ENCODE measurements around the gene ADD2.
"Not testable (repeated sequence)": the region's sequence is repeated elsewhere in the genome, so short reads cannot be mapped to it uniquely, and the experiment has no call there.

The ADD2 gene

GRCh38 chr2:70751881-70752280 lies 16.1 kb downstream of the ADD2 start:
- DNase-seq (ENCODE audit: low spot score): no peak

DNA sequence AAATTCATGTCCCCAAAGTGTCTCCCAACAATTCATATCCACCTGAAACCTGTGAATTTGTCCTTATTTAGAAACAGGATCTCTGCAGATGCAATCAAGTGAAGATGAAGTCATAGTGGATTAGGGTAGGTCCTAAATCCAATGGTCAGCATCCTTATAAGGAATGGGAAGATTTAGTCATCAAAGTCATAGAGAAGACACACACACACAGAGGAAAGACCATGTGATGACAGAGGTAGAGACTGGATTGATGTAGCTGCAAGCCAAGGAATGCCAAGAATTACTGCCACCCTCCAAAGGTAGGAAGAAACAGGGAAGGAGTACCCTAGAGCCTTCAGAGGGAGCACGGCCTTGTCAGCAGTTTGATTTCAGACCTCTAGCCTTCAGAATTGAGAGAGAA lies 17.7 kb downstream of the ADD2 start:
- DNase-seq (ENCODE audit: low spot score): no peak

DNA sequence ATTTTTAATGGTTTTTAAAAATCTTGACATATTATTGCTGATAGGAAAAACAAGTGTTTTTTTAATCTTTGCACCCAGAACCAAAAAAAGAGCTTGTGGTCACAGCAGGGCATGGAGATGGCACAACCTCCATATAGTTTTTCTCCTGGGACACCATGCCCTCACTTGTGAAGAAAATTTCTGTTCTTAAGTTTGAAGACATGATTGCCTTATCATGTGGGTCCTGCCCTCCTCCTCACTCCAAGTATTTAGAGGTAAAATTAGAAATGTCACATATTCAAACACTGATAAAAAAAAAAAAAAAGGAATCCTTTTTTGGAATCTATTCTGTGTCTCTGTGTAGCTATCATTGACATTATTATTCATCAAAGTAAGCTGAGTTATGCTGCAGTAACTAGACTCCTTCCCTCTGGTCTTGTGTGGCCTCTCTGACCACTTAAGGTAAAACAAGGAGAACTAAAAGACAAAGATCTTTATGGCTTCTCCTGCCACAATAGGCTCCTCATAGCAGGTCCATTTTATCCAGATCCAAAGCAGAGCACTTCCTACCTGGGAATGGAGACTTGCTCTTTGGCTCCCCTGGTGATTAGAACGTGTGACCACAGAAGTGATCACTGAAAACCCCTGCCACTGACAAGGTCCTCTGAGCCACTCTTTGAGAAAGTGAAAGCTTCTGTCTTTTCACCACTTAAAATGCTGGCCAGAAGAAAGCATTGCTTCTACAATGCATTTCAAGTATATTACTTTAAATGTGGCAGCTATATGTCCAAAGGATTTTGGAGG lies 19.8 kb downstream of the ADD2 start:
- no peak for DNase-seq (ENCODE audit: low spot score)

GRCh38 chr2:70747284-70747683 lies 20.7 kb downstream of the ADD2 start:
- DNase-seq (ENCODE audit: low spot score): peak; percentile 5

- no peak for DNase-seq (ENCODE audit: low spot score)
These were observed 21.7 kb downstream of the ADD2 start for GRCh38 chr2:70746094-70746974.

DNA sequence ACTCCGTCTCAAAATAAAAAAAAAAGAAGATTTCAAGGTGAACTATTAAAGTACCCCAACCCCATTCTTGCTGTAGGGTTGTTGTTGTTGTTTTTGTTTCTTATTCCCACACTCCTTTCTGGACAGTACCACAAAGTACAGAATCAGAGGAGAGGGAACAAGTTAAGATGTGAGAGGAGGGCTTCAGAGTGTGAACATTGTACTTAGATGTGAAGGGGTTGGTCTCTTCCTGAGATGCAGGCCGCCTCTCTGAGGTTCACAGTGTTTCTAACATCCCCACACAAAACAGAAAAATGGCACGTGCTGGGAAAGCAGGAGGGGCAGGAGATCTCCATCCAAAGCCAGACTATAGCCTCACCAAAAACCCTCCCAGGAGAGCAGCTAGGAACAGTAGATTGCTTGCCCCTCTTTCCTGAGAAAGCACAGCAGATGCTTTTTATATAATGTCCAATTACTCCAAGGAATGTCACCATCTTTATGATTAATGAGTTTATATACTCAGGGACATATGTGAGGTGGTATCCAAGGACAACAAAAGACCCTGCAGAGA lies 22.6 kb downstream of the ADD2 start:
- DNase-seq (ENCODE audit: low spot score): no peak

DNA sequence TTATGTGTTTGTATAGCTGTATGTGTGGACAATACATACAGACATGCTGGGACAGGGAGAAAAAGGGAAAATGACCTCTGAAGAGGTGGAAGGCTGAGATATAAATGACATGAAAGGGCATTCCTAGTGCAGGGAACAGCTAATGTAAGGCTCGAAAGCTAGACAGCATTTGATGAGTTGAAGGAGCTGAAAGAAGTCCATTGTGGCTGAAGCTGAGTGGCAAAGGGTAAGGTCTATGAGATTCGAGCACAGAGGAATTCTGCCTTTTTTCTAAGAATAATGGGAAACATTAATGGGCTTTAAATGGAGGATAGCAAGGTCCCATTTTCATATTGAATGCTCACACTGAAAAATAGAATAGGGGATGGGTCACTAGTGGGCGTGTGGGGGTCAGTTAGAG lies 23.6 kb downstream of the ADD2 start:
- no peak for DNase-seq (ENCODE audit: low spot score)

DNA sequence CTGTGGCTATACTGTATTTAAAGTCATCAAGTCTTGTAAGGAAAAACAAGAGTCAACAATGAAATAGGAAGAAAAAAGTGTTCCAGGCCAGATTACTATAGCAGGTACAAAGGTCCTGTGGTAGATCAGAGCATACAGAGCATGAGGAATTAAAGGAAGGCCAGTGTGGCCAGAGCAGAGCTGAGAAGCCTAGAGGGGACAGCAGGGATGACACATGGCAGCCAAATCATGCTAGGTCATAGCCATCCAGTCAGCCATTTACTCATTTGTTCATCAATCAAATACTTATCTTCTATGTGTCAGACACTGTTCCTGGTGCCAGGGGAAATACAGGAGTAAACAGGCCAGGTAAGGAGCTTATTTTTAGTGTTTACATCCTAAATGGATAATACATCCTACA lies 24.3 kb downstream of the ADD2 start:
- DNase-seq (ENCODE audit: low spot score): no peak

- no peak for DNase-seq (ENCODE audit: low spot score)
These were observed 24.9 kb downstream of the ADD2 start for GRCh38 chr2:70743068-70743467.

GRCh38 chr2:70739492-70739891 lies 28.5 kb downstream of the ADD2 start:
- DNase-seq (ENCODE audit: low spot score): not testable (repeated sequence)

- DNase-seq (ENCODE audit: low spot score): no peak
These were observed 29.8 kb downstream of the ADD2 start for GRCh38 chr2:70738159-70738558.

DNA sequence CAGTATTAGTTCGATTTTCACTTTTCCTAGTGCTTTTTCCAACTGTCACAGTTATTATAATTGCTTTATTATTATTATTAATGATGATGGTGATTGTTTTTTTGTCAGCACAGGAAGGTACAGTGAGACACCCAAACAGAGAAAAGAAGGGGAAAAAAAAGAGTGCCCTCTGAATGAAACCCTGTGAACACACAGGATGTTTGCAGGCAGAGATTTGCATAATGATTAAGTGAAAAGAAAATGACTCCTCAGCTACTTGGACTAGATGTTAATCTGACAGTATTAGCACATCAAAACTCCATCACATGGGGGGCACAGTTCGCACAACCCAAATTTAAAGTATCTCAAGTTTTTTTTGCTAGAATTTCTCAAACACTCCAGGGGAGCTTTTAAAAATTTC lies 32.9 kb downstream of the ADD2 start:
- DNase-seq (ENCODE audit: low spot score): peak; percentile 4

GRCh38 chr2:70733646-70734180 lies 34.3 kb downstream of the ADD2 start:
- DNase-seq (ENCODE audit: low spot score): no peak

GRCh38 chr2:70732766-70733645 lies 35.0 kb downstream of the ADD2 start:
- DNase-seq (ENCODE audit: low spot score): no peak

- DNase-seq (ENCODE audit: low spot score): no peak
These were observed 37.3 kb downstream of the ADD2 start for GRCh38 chr2:70730730-70731129.

DNA sequence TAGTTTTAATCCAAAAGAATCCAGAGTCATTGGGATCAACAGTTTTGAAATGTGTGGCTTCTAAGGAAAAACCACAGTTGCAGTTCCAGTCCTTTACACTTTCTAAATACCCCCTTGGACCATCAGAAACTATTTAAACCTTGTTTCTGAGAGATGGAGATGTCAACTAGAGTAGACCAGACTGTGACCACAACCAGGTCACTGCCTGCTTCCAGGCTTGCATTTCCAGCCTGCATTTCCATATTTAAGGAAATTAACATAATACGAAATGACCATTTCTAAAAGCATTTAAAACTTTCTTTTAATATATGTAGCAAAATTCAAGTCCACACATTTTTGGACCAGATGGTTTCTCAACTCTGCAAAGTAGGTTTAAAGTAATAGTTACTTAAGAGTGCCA lies 38.4 kb downstream of the ADD2 start:
- no peak for DNase-seq (ENCODE audit: low spot score)

DNA sequence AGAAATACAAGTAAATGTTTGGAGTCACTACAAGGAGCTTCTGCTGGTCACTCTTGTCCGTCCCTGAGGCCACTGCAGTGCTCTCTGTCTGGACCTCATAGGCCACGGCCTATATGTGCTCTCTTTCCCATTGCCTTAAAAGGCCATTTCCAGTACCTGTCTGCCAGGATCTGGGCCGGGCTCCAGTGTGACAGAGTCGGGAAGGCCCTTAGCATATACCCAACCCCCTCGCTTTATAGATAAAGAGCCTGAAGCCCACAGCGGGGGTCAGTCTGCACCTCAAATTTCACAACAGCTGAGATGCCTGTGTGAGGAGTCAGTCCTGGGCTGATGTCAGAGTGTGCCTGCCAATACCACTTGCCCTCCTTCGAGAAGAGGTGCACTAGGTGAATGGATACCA lies 39.9 kb downstream of the ADD2 start:
- DNase-seq (ENCODE audit: low spot score): no peak

DNA sequence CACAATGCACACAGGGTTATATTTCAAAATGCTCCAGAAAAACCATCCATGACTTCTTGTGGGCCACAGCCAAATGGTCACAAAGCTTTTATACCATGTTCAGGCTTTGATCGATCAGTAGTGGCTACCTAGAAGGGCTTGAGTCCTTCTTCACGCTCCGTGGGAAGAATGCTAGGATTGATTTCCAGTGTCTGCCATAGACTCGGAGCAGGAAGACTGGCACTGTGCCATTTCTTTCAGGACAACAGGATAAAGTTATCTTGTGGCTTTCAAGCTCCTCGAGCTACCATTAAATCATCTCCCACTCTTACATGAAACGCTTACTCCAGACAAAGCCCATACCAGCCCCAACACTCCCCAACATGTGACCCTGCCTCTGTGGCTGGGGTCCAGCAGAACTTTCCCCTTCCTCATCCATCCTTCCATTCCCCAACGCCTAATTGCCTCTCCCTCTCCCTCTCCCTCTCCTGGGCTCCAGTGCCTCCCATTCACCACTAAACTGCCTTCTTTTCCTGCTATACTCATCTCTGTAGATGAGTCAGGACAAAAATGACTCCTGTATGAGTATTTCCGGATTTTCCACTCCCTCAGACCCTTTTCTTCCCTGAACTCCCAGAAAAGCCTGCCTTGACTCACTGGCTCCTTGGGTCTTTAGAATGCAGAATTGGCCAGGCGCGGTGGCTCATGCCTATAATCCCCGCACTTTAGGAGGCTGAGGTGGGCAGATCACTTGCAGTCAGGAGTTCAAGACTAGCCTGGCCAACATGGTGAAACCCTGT lies 40.9 kb downstream of the ADD2 start:
- no peak for DNase-seq (ENCODE audit: low spot score)

DNA sequence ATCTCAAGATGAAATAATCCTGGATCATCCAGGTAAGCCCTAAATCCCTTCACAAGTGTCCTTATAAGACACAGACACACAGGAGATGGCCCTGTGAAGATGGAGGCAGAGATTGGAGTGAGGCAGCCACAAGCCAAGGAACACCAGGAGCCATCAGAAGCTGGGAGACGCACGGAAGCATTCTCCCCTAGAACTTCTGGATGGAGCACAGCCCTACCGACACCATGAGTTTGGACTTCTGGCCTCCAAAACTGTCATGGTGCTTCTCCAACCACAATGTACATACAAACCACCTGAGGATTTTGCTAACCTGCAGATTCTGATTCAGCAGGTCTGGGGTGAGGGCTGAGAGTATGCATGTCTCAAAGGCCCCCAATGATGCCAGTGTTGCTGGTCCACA lies 42.5 kb downstream of the ADD2 start:
- DNase-seq (ENCODE audit: low spot score): no peak

DNA sequence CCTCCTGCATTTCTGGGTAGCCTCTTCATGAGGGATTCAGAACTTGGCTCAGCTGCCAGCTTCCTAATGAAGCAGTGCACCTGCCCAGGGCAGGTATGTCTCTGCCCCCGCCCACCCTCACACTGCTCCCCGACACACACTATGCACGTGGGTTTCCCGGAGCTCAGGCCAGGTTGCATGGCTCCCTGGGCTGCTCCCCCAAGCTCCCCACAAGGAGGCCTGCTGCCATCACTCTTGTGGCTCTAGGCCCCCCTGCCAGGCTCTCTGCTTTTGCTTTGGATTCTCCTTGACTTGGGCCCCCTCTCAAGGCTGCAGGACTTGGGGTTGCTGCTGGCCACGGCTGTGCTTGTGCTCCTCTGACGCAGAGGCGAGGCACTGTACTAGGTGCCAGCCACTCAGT lies 43.6 kb downstream of the ADD2 start:
- DNase-seq (ENCODE audit: low spot score): no peak

- DNase-seq (ENCODE audit: low spot score): no peak
These were observed 44.6 kb downstream of the ADD2 start for GRCh38 chr2:70723286-70723885.

All from NAMALWA (cell line).